NCI-H2227 (cell line): ENCODE results near the gene NPHP1.
"Not testable (repeated sequence)": the region's sequence is repeated elsewhere in the genome, so short reads cannot be mapped to it uniquely, and the experiment has no call there.

Source experiments
- DNase-seq: peaks from one replicate; lab custom pipeline; 2025; ENCODE audit not compliant: unreplicated experiment; lab: John Stamatoyannopoulos, UW

NPHP1 gene

DNA sequence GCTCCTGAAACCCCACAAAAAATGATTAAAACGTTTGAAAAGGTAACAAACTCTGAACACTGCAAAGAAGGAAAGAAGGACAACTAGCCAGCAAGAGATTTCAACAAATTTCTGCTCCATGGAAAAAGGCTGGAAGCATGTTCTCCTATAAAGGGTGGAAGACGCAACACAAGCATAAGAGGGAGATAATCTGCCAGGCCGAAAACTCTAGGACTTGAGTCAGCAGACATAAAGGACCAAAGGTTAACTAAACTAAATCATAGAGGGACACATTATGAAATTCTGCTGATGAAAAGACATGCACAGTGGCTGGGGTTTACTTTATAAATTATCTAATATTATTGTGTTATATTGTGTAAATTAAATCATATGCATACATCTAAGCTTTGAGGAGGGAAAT, 6.8 kb downstream of the NPHP1 start:
- no peak for DNase-seq

DNA sequence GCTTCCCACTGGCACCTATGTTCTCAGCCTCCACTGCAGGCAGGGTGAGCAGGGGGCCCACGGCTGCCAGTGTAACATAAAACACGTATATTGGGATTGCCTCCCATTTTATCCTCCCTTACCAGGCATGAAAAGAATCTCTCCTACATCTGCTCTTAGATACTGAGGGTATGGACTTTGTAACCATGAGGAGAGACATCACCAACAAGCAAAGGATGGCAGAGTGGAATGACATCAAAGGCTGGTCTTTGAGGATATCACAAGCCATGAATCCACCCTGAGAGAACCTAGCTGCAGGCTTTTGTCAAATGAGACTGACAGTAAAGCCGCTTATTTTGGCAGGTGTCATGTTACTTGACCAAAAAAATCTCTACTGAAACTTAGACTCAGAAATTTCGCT, 7.4 kb downstream of the NPHP1 start:
- DNase-seq = no peak

DNA sequence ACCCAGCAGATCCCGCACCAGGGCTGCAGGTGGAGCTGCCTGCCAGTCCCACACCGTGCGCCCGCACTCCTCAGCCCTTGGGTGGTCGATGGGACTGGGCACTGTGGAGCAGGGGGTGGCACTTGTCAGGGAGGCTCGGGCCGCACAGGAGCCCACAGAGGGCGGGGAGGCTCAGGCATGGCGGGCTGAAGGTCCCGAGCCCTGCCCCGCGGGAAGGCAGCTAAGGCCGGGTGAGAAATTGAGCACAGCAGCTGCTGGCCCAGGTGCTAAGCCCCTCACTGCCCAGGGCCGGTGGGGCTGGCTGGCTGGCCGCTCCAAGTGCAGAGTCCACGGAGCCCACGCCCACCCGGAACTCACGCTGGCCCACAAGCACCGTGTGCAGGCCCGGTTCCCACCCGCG, 14.6 kb downstream of the NPHP1 start:
- not testable (repeated sequence) for DNase-seq

DNA sequence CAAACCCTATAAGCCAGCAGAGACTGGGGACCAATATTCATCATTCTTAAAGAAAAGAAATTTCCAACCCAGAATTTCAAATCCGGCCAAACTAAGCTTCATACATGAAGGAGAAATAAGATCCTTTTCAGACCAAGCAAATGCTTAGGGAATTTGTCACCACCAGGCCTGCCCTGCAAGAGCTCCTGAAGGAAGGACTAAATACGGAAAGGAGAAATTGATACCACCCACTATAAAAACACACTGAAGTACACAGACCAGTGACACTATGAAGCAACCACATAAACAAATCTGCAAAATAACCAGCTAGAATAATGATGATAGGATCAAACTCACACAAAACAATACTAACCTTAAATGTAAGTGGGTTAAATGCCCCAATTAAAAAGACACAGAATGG, 22.4 kb downstream of the NPHP1 start:
- DNase-seq = no peak

DNA sequence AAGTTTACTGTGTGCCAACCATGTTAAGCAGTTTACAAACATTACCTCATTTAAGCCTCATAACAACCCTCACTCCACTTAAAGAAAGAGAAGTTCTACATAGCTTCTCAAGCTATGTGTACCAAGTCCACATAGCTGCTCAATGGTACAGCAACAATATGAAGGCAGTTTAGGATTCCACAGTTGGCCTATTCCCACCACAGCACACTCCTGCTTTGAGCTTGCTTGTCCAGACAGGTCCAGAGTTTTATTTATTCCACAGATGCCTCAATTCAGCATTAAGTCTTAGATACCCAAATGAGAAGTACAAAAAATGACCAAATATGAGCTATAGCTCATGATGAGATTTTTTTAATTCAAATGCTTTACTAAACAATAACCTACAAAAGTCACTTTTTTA, 24.8 kb downstream of the NPHP1 start:
- no peak for DNase-seq

DNA sequence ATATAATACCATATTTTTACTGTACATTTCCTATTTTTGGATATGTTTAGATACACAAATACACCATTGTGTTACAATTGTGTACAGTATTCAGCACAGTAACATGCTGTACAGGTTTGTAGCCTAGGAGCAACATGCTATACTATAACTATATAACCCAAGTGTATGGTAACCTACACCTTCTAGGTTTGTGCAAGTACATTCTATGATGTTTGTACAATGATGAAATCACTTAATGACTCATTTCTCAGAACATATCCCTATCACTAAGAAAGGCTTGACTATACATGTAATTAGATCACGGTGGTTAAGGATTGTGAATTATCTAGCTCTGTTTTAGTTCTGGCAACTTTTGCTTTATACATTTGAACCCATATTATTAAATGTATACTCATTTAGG, 31.3 kb downstream of the NPHP1 start:
- no peak for DNase-seq

DNA sequence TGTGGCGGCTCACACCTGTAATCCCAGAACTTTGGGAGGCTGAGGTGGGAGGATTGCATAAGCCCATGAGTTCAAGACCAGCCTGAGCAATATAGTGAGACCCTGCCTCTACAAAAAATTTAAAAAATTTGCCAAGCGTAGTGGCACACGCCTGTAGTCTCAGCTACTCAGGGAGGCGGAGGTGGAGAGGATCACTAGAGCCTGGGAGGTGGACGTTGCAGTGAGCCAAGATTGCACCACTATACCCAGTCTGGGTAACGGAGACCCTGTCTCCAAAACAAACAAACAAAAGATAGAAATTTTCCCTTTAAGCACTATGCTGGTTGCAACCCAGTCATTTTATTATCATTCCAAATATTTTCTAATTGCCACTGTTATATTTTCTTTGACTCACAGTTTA, 32.3 kb downstream of the NPHP1 start:
- no peak for DNase-seq

DNA sequence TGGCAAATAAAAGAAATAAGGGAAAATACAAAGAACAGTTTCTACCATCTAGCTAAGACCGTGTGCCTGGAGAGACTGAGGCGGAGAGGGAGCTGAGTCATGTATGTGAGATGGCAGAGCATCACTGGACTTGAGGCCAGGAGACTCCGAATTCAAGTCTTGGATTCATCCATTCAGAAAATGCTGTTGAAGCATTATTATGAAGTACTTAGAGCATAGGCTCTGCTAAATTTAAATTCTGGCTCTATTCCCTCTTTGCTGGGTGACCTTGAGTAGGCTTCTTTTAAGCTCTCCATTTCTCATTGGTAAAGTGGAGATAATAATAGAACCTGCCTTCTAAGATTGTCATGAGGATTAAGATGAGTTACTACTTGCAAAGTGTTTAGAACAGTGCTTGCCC, 34.7 kb downstream of the NPHP1 start:
- DNase-seq = no peak

DNA sequence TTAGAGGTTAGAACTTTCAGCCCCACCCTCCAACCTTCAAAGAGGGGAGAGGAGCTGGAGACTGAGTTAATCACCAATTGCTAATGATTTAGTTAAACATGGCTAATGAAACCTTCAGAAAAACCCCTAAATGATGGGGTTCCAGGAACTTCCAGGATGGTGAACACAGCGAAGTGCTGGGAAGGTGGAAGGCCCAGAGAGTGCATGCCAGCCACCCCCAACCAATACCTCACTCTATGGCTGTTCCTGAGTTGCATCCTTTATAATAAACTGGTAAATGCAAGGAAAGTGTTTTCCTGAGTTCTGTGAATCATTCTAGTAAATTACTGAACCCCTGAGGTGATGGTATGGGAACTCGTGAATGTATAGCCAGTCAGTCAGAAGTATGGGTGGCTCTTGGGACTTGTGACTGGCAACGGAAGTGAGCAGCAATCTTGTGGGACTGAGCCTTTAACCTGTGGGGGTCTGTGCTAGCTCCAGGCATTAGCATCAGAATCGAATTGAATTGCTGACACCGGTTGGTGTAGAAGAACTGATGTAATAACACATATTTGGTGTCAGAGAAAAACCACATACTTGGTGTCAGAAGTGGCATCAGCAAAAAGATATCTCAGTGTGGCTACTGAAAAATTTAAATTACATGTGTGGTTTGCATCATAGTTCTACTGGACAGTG, 37.4 kb downstream of the NPHP1 start:
- DNase-seq = no peak

DNA sequence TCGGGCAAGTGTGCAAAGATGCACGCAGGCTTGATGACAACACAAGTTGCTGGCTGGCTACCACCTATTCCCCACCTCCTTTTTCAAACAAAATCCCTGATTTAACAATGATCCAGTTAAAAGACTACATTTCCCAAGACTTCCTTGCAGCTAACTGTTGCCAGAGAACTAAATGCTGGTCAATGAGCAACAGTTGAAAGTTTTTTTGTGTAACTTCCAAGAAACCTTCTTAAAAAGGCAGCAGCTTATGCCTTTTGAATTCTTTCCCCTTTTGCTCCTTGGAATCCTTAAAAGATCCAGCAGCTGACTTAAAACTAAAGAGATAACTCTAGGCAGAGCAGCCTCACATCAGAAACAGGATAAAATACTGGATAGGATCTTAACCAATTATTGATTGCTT, 38.5 kb downstream of the NPHP1 start:
- DNase-seq = no peak

DNA sequence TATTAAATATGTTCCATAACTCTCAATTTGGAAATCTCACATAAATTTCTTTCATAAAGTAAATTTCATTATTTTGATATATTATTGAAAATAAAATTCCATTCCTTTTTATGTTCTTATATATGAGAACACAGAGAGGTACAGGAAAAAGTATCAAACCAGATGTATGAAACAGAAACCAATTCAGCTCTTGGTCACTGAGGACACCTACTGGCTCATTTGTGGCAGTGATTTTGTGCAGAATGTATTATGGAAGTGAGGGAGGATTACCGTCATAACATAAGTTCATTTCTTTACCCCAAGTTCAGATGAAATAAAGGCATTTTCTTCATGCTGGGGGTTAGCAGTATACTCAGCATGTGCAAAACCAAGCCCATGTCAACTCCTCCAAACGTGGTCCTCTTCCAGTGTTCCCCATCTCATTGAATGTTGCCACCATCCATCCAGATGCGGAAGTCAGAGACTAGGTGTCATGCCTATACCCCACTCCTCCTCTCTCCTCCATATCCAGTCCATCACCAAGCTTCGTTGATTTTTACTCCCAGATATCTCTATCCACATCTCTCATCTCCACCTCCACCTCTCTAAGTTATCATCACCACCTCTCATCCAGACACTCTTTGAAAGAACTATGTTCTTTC, 47.5 kb downstream of the NPHP1 start:
- peak; percentile 53 for DNase-seq

DNA sequence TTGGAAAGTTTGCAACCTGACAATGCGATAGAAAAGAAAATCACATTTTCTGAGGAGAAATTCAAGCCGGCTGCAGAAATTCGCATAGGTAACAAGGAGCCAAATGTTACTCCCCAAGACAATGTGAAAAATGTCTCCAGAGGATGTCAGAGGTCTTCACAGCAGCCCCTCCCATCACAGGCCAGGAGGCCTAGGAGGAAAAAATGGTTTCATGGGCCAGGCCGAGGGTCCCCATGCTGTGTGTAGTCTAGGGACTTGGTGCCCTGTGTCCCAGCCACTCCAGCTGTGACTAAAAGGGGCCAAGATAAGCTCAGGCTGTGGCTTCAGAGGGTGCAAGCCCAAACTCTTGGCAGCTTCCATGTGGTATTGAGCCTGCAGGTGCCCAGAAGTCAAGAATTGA, 50.0 kb downstream of the NPHP1 start:
- DNase-seq = not testable (repeated sequence)

DNA sequence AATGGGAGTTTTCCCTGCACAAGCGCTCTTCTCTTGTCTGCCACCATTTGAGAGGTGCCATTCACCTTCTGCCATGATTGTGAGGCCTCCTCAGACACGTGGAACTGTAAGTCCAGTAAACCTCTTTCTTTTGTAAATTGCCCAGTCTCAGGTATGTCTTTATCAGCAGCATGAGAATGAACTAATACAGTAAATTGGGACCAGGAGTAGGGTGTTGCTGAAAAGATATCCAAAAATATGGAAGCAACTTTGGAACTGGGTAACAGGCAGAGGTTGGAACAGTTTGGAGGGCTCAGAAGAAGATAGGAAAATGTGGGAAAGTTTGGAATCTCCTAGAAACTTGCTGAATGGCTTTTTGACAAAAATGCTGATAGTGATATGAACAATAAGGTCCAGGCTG, 50.6 kb downstream of the NPHP1 start:
- DNase-seq = not testable (repeated sequence)

DNA sequence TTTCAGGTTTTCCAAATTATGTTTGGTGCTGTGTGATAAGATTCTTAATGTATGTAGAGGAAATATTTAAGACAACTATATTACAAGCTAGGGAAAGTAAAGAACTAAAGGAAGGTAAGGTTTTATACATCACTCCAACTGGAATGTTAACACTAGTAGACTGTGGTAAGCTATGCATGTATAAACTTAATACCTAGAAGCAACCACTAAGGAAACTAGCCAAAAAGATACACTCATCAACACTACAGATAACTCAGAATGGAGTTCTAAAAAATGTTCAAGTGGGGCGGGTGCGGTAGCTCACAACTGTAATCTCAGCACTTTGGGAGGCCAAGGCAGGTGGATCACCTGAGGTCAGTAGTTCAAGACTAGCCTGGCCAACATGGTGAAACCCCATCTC, 51.4 kb downstream of the NPHP1 start:
- no peak for DNase-seq

DNA sequence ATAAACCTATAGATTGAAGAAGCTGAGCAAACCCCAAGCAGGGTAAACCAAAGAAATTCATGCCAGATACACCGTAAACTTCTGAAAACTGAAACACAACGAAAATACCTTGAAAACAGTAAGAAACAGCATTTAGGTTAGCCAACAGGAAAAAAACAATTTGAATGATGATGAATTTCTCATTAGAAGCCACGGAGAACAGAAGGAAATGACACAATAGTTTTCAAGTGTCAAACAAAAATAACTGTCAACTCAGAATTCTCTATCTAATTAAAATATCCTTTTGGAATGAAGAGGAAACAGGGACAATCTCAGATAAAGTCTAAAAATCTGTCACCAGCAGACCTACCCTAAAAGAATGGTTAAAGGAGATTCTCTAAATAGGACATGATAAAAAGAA, 51.9 kb downstream of the NPHP1 start:
- DNase-seq = no peak

DNA sequence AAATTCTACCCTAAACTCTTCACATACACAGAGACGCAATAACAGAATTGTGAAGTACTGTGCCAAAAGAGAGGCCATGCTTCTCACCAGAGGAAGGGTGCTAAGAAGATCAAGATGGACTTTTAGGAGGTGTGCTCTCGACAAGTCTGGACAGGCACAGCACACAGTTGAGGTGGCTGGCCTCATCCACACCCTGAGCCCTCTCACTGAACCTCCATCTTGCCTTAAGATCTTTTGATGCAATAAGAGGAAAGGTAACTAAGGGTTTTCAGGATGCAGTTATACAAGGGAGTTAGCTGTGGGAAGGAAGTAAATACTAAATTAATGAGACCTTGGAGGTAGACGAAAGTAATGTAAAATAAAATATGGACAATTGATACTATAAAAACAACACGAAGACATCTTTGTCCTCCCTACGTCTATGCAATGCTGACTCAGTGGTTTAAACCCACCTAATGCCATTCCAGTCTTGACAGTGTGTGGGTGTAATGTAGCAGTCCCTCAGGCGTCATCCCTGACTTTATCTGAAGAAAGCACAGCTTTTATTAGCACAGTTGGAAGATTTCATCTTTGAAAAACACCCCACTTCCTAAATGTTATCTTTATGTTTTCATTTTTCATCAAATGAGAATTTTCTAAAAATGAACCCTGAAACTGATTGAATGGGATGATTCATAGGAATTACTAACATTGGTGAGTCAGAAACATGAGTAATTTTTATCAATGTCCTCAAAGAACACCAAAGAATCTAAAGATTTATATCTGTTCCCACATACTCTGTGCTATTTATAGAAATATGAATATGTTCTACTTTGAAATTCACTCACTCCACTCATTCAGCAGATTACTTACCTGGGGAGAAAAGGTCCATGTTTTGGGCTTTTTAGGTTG, 55.2 kb downstream of the NPHP1 start:
- no peak for DNase-seq

DNA sequence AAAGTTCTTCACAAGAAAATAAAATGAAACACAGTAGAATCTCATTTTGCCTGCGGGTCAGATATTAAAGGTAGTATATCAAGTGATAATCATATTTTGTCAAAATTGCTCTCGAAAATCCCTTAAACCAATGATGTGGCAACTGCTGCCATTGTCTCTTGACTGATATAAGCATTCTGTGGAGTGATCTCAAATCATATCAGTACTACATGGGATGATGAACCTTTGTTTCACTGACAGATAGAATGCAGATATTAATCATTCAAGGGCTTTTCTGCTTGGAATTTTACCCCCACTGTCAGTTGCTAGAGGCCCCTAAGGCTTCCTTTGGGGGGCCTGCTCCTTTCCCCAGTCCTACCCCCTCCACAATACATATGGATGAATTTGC, 57.9 kb downstream of the NPHP1 start:
- DNase-seq = no peak

DNA sequence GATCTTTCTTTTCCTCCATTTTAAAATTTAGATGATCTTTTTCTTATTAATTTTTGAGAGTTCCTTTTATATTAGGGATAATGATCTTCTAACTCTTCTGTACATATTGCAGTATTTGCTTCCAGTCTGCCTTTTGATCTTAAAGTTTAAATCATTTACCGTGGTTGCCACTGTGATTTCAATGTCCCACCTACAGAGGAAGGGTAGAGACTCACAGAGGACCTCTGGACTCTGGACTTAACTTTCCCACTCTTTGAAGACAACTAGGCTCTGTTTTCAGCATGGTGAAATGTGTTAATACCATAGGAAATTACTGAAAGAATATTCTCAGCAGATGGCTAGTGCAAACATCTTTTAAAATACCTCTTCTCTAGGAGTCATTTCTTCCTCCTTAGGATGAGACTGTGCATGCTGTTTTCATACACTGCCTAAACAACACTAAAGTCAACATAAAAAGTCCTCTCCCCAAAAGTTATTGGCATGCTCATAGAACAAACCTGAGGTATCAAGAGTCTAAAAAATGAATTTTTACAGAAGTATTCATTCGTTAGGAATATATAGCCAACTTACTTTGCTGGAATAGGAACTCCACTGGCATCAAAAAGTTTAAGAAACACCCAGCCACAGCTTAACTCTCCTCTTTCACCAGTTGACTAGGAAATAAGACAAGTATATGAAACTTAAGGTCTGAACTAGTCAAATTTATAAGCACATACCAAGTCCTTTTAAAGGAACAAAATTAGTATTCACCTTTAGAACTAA, 58.4 kb downstream of the NPHP1 start:
- DNase-seq = no peak

DNA sequence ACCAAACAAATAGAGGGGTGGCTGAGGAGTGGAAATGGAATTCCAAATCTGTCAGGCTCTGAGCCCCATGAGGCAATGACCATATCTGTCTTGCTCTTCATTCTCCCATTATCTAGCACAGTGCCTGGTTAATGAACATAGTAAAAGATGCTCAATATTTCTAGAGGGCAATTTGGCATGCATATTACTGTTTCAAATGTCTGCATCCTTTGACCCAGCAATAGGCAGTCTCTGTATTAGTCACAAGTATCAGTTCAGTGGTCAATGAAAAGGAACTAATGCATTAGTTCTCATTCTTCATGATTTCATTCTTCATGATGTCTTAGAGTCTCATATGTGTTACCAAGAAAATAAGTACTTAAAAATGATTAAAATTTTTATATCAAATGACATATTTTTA, 60.8 kb downstream of the NPHP1 start:
- no peak for DNase-seq

DNA sequence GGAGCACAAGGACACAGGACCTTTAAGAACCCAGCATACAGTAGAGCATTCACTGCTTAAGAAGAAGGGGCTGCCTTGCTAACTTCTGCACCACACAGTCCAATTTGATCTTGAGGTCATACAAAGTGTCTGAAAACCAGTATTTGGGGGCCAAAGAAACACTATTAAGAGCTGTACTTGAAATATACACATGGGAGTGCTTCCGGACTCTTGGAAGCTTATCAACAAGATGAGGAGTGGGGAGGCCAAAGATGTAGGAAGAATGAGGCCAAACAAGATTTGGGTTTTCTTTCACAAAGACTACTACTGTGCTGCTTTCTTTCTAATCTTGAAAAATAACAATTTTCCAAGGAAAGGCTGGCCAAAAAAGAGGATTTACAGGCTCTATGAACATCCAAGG, 64.4 kb downstream of the NPHP1 start:
- no peak for DNase-seq

DNA sequence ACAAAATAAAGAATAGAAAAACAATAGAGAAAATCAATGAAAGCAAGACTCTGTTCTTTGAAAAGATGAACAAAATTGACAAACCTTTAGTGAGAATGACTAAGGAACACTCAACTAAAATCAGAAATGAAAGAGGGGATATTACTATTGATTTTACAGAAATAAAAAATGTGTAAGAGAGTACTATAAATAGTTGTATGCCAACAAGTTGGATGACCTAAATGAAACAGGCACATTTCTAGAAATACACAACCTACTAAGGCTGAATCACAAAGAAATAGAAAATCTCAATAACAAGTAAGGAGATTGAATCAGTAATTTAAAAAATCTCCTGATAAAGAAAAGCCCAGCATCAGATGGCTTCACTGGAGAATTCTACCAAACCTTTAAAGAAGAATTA, 70.8 kb downstream of the NPHP1 start:
- no peak for DNase-seq
